Muscle of arm (tissue), 12 donors: Measurements from ENCODE around the gene USP24. TPM values are rescaled to one million over a fixed set of nuclear protein-coding genes. Genes with fewer than 3 reads are reported as not detected.

Experiments used
- DNase-seq: peaks from one replicate; pipeline ENCODE4 v3.0.0-alpha.2; 2013
- polyA plus RNA-seq, 12 donors: library from polyadenylated mRNA; unstranded; fragments of 120-200 nt; gene quantifications; one replicate each; pipeline ENCODE4 v1.2.1, GENCODE V29; 2013; ENCODE audit not compliant: insufficient read length in 12 of 12

Gene USP24
- polyA plus RNA-seq, 12 donors: 27.3 to 68.2 (median 45.9) TPM; not detected in 1

DNA sequence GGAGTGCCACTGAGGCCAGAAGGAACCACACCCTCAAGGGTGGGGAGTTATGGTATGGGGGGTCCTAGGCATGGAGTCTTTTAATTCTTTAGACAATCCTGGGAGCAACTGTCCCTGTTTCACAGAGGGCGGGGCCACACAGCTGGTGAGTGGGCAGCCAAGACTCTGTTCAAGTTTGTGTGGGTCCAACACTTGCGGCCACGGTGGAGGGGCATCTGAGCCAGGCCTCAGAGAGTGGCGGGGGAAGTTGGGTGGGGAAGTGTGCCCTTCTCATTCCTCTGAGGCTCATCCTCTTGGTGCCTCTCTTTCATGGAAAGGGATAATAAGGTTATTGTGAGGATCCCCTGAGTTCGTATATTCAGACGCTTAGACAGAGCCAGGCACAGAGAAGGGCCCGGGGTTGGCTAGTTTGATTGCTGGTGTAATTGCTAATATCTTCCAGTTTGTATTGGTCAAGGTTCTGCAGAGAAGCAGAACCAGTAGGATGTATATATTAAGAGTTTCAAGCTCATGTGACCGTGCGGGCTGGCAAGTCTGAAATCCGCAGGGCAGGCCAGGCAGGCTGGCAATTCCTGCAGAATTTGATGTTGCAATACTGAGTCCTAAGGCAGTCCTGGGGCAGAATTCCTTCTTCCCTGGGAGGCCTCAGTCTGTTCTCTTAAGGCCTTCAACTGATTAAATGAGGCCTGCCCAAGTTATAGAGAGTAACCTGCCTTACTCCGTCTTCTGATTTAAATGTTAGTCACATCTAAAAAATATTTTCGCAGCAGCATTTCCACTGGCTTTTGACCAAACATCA, 159.9 kb downstream of the USP24 start:
- no peak for DNase-seq

DNA sequence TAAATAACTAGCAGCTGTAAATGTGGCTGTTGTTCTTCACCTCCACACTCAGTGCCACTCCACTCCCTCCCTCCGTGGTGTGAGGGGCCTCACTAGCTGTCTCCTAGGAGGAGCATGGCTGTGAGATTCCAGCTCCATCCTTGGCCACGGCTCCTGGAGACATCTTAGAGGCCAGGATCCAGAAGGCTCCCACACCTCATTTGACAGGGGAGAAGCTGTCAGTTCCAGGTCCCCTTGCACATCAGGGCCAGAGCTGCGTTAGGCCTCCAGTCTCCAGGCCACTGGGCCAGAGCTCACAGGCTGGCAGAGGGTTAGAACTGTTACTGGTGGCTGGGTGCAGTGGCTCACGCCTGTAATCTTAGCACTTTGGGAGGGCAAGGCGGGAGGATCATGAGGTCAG, 160.8 kb downstream of the USP24 start:
- DNase-seq: no peak

GRCh38 chr1:55053265-55053954, 161.8 kb downstream of the USP24 start:
- no peak for DNase-seq

DNA sequence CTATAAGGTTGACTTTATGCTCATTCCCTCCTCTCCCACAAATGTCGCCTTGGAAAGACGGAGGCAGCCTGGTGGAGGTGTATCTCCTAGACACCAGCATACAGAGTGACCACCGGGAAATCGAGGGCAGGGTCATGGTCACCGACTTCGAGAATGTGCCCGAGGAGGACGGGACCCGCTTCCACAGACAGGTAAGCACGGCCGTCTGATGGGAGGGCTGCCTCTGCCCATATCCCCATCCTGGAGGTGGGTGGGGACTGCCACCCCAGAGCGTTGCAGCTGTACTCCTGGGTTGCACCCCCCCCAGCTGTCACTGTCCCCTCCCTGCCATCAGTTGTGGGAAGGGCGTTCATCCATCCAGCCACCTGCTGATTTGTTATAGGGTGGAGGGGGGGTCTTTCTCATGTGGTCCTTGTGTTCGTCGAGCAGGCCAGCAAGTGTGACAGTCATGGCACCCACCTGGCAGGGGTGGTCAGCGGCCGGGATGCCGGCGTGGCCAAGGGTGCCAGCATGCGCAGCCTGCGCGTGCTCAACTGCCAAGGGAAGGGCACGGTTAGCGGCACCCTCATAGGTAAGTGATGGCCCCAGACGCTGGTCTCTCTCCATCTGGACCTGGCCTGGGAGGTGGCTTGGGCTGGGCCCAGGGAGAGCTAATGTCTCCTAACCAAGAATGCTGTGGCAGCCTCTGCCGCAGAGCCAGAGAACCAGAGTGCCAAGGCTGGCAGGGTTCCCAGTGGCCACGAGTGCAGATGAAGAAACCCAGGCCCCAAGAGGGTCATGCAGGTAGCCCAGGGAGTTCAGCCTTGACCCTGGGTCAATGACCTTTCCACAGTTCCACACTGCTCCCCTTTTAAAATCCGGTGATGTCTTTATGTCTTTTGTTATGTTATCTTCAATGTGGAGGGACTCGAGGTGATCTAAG, 162.7 kb downstream of the USP24 start:
- no peak for DNase-seq

DNA sequence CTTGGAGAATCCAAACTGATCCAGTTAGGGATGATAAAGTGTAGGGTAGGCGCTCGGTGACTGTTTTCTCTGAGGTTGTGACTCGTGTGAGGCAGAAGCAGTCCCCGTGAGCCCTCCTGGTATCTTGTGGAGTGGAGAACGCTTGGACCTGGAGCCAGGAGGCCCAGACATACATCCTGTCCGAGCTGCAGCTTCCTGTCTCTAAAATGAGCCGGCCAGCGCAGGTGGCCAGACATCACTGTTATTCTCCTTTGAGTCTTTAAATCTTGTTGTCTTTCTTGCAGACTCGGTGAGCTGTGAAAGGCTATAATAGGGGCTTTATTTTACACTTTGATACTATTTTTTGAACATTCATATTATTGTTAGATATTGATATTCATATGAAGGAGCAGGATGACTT, 163.5 kb downstream of the USP24 start:
- no peak for DNase-seq

GRCh38 chr1:55051169-55051568, 164.0 kb downstream of the USP24 start:
- DNase-seq: no peak

DNA sequence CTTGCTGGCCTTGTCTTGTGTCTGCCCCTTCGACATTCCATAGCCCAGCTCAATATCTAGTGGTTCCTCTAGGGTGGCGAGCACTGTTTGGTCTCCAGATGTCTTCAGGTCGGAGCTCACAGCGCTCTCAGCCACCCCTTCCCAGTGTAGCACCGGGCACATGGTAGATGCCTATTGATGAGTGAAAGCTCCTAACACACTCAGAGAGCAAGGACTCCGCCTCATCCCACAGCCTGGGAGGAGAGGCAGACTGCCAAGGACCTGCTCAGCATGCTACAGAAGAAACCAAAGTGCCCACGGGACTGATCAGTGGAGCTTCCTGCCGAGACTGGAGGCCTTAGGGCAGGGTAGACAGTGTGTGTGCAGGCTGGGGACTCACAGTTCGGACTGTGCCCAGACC, 164.9 kb downstream of the USP24 start:
- DNase-seq: peak; percentile 21

- DNase-seq: peak; percentile 45
Measured at GRCh38 chr1:55049914-55050278, 165.3 kb downstream of the USP24 start.

GRCh38 chr1:55049271-55049913, 165.8 kb downstream of the USP24 start:
- DNase-seq: no peak

DNA sequence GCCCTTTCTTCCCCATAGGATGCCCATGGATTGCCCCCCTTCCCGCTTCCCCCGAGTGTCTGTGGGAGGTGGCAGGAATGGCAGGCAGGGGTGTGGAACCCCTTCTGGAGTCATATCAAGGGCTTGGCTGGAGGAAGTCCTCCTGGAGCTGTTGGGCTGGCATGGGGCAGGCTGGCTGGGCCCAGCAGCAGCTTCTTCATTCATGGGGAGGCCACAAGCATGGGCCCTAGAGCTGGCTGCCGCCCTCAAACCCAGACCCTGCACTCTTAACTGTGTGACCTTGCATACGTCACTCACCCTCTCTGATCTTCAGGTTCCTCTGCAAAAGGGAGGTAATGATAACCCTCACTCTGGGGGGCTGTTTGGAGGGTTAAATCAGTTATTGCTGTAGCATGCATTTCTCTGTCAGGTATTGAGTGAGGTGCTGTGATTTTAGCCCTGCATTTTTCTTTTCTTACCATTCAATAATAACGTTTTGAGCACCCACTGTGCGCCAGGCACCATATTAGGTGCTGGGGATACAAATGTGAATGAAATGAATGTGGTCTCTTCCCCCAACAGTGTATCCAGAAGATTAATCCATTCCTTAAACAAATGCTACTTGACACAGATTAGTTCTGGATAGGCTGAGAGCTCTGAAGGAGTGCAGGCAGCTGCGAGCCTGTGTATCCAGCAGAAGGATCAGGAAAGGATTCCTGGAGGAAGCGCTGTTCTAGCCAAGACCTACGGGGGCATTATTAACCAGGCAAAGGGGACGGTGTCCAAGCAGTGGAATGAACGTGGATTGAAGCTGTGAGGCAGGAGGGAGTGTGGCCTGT, 166.5 kb downstream of the USP24 start:
- no peak for DNase-seq

DNA sequence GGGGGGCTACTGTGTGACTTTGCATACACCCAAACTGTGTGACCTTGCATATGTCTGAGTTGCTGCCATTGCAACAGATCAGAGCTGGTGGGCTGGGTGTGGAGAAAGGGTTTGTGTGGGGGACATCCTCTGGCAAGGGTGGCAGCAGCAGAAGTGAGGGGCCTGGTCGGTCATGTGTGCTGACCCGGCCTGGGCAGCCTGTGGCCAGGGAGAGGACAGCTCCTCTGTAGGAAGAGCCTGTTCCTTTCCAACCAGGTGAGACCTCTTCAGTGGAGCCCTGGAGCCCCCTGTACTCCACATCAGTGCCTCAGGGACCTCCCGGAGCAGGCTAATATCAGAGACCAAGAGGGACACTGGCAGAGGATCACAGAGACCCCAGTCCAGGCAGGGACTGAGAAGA, 167.6 kb downstream of the USP24 start:
- no peak for DNase-seq

GRCh38 chr1:55046871-55047270, 168.3 kb downstream of the USP24 start:
- no peak for DNase-seq

GRCh38 chr1:55045430-55045829, 169.7 kb downstream of the USP24 start:
- no peak for DNase-seq

DNA sequence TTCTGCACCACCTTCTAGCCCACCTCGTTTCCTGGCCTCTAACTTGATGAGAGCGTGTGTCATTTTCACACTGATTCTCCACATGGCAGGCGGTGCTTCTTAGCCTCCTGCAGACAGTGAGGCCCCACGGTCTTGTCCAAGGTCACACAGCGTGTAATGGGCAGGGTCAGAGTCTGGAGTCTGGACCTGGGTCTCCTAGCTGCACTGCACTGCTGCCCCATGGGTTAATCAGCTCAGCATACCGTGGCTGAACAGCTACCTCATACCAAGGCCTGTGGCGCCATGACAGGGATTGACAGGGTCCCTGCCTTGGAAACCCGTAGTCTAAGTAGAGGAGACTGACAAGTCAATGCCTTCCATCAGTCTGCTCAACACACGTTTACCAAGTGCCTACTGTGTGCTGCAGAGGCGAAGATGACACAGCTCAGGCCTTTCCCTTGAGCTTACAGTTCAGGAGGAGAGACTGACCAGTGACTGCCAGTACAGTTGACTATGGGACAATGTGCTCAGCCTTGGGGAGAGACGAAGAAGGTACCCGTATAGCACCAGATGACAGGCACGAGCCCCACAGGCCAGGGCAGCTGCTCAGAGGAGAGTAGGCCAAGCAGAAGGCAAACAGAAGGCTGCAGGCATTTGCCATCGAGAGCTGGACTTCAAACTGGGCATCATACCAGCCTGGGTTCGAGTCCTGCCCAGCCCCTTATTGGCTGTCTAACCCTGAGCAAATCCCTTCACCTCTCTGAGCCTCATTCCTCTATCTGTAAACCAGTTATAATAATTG, 170.4 kb downstream of the USP24 start:
- DNase-seq: no peak

- DNase-seq: no peak
Measured at GRCh38 chr1:55043726-55044125, 171.4 kb downstream of the USP24 start.

DNA sequence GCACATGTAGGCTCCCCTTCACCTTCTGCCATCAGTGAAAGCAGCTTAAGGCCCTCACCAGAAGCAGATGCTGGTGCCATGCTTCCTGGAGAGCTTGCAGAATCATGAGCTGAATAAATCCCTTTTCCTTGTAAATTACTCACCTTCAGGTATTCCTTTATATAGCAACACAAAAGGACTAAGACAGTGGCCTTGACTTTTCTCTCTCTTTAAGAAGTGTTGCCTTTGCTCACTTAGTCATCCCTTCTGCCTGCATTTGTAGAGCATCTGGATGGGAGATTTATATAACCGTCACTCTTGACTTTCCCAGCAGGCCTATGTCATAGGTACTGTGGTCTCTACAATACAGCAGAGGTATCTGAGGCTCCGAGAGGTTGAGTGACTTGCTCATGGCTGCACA, 172.2 kb downstream of the USP24 start:
- DNase-seq: no peak

DNA sequence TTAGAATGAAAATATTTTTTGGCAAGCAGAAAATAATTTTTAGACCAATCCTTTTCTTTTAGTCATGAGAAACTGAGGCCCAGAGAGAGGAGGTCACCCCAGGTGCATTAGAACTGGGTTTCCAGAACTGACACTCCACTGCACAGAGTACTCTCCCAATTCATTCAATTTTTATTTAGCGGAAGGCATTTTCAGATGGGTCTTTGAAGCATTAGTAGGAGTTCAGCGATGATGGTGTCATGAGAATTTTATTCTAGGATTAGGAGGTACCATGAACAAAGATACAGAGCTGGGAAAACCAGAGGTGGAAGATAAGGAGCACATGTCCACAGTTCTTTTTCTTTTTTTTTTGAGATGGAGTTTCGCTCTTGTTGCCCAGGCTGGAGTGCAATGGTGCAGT, 173.6 kb downstream of the USP24 start:
- no peak for DNase-seq

- no peak for DNase-seq
Measured at GRCh38 chr1:55040933-55041494, 174.2 kb downstream of the USP24 start.

GRCh38 chr1:55040083-55040932, 174.9 kb downstream of the USP24 start:
- no peak for DNase-seq
